Stimulated activated CD4-positive, alpha-beta T cell treated with anti-CD3 and anti-CD28 coated beads, Interleukin-12 subunit alpha, Interleukin-12 subunit beta, amount 100 ng/mL, for 4 hours (primary cell): ENCODE results near the gene SS18.

Source experiments
- DNase-seq: peaks from one replicate; pipeline ENCODE4 v3.0.0-alpha.2; 2020

Gene SS18

DNA sequence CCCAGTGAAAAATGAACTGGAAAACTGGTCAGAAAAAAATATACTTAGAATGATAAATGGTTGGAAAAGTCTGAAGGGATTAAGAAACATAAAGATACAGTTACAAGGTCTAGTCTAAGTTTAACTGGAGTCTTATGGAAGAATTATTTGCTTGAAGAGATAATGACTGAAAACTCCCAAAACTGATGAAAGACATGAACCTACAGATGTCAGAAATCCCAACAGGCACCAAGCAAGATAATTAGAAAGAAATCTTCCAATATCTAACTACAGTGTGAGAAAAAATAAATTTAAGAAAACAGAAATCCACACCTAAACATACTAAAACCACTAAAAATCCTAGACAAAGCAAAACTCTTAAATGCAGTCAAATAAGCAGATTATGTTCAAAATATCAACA lies 19.4 kb downstream of the SS18 start:
- no peak for DNase-seq

DNA sequence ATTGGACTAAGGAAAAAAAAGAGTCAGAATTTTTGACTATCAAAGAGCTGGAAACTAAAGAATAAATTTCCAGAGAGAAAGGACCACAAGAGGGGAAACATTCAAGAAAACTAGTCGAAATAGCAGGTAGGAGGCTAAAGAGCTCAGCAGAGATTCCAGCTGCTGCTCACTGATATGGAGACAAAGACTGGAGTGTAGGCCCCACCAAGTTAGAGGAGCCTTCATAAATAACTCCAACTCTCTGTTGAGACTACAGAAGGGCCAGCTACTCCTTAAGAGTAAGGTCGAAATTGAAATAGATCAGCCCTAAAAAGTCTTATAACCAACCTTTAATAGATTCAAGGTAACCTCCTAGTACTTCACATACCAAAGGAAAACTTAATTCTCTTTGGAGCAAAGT lies 31.1 kb downstream of the SS18 start:
- DNase-seq: no peak

DNA sequence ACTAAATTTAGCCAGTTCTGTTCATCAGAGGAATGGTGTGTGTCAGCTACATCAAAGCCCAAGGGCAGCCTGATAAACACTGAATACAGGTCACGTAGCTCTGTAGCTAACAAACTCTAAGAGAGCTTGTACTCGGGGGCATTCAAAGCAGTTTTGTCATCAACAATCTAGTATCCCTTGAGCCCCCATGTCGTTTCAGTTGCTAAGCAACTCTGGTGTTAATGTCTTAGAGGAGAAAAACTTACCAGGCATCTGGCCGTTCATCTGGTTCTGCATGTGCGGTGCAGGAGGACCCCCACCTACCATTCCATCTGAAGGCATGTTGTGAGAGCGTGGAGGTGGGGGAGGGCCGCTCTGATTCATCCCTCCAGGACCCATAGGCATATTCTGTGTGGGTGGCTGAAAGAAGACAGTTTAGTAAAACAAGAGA lies 33.1 kb downstream of the SS18 start:
- no peak for DNase-seq

DNA sequence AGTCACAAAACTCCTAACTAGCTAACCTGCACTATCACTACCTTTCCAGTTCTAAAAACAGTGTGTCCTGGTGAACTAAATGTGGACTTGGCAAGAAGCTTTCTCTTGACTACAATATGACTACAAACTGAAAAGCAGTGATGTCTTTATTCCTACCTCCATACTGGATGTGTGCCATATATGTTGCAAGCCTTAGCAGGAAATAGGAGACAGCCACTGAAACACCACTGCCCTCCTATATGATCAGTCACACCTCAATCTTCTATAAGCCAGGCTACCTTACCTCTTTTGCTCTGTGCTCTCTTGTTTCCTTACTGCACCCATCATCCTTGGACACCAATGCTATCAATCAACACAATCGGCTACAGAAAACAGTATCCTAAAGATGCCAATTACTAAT lies 34.1 kb downstream of the SS18 start:
- no peak for DNase-seq

DNA sequence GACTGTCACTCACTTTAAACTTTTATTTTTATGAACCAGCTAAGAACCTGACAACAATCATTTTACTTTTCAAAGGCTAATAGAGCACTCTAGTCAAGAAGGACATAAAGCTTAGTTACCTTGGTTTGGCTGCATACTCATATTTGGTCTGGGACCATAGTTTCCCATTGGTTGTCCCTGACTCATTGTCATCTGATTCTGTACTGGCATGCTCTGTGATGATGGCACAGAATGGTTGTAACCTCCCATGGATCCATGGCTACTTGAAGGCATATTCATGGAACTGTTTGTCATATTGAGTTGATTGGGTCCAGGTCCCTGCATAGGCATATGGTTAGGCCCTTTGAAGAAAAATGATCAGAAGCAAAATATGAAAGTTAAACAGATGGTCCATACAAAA lies 37.9 kb downstream of the SS18 start:
- DNase-seq: no peak

DNA sequence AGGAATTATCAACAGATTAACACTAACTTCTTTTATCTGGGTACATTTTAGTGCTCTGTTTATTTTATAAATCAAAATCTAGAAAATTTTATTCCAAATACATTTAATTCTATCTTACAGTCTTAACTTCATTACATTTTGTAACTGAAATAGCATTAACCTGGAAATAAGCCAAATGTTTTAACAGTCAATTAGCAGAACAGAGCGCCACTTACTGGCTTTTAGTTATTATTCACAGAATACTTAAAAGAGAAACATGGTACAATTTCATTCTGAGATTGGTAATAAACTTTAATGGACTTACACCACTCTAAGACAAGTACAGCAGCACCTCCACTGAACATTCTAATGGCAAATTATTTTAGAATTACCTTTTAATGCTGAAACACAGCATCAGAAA lies 38.6 kb downstream of the SS18 start:
- DNase-seq: no peak

DNA sequence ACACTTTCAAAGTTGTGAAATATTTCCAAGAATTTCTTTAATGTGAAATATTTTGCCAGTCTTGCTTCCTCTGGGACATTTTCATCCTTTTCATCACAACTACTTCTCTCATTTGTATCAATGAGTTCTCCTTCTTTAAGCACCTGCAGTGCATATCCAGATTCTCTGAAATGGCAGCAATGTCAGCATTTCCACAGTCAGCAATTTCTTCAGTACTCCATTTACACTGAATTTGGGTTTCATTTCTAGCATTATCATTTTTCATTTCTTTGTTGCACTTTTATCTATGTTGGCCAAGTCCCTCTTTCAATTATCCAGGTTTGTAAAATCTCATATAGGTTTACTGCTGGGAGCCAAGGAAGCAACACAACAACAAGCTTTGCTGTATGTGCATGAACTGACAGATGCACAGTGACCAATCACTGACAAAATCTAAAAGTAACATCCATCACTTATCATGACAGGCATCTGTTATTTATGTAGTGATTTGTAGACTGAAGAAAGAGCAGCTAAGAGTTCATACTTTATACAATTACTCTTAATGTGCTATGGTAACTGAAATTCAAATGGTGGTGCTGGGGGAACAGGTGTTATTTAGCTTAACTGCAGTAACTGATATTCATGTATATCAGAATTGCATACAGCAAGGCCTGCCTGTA lies 43.9 kb downstream of the SS18 start:
- no peak for DNase-seq

DNA sequence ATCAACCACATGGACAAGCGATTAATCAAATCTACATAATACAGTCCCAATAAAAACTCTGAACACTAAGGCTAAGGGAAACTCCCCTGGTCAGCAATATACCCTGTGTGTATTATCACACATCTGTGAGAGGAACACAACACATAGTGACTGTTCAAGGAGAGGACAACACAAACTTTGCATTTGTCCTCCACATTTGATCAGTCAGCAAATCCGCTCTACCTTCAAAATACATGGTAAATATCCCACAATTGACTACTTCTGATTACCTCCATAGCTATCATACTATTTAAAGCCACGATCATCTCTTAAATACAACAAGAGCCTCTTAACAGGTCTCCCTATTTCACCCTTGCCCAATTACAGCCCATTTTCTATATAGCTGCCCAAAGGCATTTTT lies 45.6 kb downstream of the SS18 start:
- DNase-seq: no peak

DNA sequence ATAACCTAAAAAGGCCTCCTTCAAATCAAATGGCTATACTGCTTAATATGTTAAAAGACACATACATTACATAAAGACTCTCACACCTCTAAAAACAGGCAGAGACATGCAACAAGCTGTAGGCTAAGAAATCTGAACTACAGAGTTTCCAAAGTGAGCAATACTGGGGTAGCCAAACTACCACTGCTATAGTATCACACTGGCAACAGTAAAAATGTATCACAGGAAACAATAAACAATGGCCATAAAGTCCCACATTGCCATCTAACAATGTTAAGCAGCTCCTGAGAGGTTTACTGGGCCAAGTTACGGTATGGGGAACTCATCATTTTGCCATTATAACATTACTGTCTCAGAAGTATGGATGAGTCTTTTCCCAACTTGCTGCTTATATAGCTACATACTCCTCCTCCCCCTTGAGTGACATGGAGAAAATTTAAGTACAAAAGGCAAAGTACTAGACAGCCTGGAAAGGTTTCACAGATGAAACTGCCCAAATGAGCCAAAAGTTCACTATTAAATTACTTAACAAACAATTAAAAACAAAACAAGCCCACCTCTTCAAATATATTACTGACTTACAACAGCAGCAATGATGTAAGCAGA lies 50.3 kb downstream of the SS18 start:
- no peak for DNase-seq

DNA sequence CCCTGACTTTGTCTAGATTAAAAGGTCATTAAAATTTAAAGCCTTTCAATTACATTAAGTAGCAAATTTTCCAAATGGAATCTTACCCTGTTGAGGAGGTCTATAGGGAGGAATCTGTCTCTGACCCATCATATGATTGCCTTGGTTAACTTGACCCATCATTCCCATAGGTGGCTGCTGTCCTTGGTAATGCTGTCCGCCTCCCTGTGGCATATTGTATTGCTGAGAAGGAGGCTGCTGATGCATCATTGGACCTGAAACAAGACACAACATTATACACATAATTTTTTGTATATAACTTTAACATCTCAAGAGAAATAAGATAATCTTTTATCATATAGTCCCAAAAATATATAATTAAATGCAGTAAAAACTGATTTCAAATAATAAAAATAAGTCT lies 51.2 kb downstream of the SS18 start:
- DNase-seq: no peak

DNA sequence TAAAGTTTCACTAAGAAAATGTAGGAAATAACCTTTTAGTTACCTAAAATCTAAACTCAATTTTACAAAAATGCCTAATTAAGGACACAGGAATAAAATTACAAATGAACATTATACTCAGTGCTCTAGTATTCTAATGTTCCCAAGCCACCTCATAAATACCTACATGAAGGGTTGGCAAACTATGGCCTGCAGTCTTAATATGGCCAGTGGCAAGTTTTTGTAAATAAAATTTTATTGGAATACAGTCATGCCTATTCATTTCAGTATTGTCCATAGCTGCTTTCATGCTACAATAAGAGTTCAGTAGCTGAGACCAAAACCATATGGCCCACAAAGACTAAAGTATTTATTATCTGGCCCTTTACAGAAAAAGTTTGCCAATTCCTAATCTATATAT lies 53.8 kb downstream of the SS18 start:
- no peak for DNase-seq

DNA sequence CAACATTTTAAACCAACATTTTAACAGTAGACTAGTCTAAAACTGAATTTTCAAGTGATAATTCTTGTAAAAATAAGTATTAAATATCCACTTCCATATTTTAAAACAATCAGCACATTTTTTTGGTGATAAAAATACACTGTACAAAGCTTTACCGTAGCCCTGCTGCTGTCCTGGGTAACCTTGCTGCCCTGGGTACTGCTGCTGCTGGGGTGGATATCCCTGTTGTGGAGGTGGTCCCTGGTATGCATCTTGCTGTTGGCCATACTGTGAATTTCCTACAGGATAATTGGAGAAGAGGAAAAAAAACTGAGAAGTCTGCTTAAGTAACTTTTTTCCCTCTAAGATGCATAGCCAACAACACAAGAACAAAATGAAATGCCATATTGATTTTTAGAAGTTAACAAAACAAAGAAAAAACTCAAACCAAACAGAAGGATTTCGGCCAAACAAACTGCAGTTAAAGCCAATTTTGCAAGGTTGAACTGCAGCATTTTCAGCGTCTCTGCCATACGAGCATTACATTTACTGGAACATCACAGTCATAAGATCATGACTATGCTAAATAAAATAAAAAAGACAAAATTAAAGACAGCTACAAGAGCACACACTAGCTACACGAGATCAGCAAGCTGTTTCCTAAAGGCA lies 55.4 kb downstream of the SS18 start:
- DNase-seq: no peak

DNA sequence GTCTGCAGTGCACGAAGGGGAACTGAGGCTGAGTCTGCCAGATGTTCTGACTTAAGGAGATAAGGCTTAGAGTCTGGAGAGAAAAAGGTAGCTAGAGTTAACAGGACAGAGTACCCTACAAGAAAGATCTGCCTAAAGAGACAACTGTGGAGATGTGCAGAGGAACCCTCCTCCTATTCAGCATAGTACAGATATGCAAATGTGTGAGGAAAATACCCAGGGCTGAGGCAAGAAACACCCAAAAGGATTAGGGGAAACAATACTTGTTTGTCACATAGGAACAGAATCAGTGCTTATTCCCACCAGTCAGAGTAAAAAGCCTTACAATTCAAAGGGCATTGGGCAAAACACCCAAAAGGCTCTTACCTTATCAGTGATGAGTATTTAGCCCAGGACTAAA lies 67.8 kb downstream of the SS18 start:
- DNase-seq: no peak

DNA sequence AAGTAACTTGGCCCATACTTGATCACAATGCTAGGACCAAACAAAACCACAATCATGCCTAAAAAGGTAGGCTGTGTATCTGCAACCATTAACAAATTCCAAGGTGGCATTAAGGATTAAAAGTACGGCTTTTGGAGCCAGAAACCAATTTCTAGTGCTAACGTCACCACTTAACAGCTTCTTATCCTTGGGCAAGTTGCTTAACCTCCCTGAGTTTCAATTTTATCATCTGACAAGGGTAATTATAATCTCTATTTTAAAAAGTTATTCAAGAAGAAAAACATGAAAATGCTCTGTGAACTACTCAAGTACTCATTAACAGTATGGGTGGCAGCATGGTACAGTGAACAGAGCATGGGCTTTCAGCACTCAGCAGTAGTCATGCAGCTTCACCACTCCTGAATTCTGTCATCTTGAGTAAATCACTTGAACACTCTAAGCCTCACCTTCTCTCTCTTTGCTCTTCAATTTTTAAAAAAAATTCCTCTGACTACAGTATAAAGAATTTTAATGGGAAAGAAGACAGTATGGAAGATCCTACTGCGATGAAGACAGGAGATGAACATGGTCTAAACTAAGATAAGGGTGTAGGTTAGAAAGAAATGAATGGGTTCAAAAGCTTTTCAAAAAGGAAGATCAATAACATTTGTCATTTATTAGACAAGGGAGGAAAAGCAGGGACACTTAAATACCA lies 69.2 kb downstream of the SS18 start:
- DNase-seq: no peak

DNA sequence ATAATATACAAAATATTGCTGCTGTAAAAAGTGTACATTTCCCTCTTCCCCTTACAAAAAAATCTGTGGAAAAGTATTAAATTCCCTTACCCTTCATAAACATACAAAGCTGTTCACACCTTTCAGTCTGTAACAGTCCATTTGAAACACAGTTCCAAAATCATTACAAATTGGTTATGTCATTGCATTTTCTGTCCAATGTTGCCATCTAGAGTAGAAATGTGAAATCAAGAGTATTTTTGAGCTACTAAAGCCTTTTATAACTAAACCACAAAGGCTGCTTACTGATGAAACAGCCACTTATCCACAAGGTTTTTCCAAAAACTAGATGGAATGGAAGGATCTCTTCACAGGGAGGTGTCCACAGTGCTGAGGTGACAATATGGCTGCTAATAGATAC lies 72.5 kb downstream of the SS18 start:
- no peak for DNase-seq

DNA sequence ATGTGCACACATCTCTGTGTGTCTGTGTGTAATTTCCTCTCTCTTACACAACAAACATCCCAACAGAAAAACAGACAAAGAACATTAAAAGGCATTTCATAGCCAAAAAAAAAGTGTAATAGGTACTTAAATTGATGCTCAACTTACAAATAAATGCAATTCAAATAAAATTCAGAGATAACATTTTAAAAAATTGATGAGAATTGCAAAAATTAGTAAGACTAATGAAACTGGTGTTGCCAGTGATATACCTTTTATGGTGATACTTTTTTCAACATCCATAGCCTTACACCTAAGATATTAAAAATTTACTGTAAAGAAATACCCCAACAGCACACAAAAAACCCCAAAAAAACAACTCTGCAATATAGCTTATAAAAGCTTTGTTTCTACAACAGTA lies 76.0 kb downstream of the SS18 start:
- DNase-seq: no peak

DNA sequence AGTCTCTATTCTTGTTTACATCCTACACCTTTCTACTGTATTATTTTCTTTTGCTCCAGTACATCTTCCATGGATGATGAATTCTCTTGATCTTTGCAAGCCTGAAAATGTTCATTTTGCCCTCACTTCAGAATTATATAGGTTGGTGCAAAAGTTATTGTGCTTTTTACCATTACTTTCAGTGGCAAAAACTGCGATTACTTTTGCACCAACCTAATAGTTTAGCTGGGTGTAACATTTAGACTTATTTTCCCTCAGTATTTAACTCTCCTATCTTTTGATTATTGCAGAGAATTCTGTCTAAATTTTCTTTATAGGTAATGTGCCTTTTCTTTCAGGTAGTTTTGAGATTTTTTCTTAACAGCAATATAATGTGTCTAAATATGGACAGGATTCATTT lies 81.8 kb downstream of the SS18 start:
- DNase-seq: no peak

DNA sequence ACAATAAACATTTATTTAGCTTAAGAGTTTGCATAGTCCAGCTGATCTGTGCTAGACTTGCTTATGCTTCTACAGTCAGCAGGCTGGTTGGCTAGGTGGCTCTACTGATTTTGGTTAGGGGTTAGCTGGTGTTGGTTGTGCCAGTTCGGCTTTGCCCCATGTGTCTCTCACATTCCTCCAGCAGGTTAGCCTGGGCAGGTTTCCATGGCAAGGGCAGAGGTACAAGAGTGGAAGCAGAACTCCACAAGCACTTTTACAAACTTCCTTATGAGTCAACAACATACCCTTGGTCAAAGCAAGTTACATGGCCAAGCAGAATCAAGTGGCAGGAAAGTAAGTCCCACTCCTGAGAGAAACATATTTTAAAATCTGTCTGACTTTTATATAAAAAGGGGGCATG lies 82.3 kb downstream of the SS18 start:
- DNase-seq: no peak

DNA sequence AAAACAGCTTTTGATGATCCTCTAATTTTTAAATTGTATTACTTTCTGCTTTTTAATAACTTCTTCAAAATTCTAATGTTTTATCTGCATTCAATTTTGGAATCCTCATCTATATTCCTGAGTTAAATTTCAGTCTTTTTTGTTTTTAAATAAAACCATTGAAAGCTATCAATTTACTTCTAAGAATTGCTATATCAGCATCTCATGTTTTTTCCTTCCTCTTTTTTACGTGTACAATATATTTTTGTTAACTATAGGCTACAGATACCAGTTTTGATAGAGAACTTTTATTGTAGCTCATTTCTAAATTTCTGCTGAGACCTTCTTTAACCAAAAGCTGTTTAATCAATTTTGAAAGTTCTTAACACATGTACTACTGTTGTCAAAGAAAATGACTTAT lies 84.5 kb downstream of the SS18 start:
- DNase-seq: no peak

DNA sequence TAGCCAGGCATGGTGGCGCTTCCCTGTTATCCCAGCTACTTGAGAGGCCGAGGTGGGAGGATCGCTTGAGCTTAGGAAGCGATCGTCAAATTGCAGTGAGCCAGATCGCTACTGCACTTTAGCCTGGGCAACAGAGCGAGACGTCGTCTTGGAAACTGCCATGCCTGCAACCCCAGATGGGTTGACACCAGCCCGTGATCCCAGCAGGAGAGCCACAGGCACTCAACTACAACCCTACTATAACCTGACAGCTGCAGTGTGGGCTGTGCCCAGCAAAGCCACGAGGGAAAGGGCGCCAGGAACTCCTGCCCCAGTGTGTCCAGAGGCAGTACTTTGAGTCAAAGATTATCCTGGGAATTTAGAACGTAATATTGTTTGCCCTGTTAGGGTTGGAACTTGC lies 85.6 kb downstream of the SS18 start:
- no peak for DNase-seq

DNA sequence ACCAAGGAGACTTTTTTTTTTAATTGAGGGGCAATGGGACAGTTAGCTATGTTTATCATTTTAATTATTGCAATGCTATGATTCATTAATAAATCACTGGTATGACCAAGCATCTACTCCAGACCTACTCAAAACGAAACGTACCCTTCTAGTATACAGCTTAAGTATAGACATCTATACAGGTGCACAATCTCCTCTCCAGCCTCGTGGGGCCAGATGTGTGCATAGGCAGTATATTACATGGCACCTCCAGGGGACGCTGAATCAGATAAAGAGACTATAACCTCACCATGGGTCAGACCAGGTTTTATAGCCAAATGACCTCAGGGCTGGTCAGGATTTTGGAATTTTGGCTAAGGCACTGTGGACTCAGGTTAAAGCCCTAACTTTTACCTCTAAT lies 86.6 kb downstream of the SS18 start:
- no peak for DNase-seq

DNA sequence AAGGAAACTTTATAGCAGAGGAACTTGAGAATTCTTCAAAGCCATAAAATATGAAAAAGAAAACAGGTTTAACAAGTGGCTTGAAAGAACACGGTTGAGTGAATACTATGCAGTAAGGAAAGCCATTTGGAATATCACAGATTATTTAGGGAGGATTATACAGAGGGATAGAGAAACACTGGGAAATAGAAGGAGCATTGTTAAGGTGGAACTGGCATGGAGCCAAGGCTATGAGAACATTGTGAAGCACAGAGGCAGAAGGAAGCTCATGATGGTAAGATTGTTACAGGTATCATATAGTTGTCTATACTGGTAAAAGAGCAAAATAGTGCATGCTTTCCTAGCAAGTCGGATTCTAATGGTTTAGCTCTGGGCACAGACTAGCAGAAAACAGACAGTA lies 87.1 kb downstream of the SS18 start:
- DNase-seq: no peak

DNA sequence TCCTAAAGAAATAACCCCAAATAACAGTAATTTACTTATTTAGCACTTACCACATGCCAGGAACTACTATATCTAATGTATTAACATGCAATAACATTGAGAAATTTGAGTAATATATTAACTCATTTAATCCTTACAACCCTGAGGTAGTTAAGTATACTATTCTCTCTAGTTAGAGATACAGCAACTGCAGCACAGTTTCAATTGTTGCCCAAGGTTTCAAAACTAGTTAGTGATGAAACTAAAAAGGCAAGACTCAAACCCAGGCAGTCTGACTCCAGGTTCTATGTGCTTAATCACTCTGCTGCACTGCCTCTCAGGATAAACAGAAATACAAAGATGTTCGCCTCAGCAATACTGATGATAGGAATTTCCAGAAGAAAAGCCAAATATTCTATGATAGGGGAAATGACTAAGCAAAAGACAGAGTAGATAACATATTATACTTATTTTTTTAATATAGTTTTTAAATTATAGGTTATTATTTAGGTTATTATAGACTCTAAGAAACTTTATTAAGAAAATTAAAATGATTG lies 88.0 kb downstream of the SS18 start:
- DNase-seq: no peak

DNA sequence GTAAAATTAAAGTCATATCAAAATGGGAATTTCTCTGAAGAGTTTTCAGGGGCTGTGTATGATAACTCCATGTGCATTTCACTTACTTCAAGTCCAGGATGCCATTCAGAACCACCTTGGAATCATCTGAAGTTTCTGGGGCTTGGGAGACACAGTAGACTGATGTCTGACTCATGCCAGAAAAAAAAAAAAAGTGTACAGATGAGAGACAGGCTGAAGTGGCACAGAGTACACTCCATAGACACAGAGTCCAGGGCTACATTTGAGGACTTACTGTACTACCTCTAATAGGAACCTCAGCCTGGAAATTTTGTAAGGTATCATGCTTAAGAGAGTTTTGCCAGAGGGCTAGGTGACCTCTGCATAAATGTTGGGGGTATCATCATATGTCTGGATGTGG lies 92.0 kb downstream of the SS18 start:
- DNase-seq: no peak
